Measurements from ENCODE around the gene B9D2.
"Not testable (repeated sequence)": the region's sequence is repeated elsewhere in the genome, so short reads cannot be mapped to it uniquely, and the experiment has no call there.

The B9D2 gene

DNA sequence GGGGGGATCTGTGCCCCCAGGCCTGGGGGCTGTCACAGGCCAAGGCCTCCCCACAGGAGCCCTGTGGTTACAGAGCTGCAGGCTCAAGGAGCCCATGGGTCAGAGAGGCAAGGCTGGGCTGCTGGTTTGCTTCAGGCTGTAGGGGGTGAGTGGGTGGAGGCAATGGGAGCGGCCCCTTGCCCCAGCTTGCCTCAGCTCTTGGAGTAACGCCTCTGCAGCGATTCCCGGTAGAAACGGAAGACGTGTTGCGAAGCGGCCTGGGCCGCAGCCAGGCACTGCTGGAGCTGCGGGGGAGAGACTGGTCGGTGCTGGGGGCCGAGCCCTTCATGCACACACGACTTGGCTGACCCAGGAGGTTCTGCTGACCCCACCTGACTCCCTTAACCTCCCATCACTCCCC lies 22.5 kb upstream of the B9D2 start:
- no peak for DNase-seq

DNA sequence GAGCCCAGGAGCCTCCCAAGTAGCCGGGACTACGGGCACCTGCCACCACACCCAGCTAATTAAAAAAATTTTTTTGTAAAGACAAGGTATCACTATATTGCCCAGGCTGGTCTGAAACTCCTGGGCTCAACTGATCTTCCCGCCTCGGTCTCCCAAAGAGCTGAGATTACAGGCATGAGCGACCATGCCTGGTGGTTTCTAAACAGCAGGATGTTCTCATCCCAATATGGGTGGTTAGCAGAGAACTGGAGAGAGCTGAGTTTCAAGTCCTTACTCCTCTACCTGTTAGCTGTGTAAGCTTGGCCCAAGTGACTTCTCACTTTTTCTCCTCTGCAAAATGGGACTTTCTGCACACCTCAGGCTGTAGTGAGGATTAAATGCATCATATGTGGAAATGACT lies 20.4 kb upstream of the B9D2 start:
- no peak for DNase-seq

DNA sequence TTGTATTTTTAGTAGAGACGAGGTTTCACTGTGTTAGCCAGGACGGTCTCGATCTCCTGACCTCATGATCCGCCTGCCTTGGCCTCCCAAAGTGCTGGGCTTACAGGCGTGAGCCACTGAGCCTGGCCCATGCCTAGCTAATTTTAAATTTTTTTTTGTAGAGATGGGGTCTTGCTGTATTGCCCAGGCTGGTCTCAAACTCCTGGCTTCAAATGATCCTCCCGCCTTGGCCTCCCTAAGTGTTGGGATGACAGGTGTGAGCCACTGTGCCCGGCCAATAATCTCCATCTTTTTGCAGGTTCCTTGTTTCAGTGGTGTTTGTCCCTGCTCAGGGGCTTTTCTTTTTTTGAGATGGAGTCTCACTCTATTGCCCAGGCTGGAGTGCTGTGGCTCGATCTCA lies 17.6 kb upstream of the B9D2 start:
- DNase-seq: not testable (repeated sequence)

DNA sequence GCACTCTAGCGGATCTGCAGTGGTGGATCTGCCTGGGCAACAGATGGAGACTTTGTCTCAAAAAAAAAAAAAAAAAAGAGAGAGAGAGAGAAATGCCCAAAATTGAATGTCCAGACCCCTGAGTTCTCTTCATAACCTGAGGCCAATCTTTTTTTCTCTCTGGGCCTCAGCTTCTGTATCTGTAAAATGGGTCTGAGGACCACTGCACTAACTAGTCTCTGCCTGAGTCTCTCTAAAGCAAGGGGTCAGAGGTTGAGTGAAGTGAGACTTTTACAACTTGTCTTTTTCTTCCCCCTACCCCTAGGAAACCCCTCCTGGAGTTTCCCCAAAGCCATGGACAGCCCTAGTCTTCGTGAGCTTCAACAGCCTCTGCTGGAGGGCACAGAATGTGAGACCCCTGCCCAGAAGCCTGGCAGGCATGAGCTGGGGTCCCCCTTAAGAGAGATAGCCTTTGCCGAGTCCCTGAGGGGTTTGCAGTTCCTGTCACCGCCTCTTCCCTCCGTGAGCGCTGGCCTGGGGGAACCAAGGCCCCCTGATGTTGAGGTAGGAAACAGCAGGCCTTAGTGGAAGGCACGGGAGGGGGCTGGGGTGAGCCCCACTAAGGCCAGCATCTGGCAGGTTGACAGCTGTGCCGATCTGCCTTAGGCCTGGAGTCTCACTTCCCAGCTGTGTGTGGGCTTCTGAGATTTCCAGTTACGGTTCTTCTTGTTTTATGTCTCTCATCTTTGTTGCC lies 14.2 kb upstream of the B9D2 start:
- no peak for DNase-seq

DNA sequence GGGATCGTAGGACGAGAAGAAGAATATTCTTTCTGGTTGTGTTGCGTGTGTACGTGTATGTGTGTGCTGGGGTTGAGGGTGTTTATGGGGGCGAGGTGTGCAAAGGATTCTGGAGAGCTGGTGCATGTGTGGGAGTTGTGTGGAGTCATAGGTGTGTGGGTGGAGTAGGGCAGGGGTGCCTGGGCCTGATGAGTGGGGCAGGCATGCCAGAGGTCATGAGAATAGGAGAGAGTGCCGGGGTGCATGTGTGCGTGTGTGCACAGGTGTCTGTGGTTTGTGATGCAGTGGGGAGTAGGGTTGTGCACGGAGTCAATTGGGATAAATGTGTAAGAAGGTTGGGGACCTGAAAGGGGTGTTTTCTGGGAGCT lies 13.0 kb upstream of the B9D2 start:
- DNase-seq: no peak

DNA sequence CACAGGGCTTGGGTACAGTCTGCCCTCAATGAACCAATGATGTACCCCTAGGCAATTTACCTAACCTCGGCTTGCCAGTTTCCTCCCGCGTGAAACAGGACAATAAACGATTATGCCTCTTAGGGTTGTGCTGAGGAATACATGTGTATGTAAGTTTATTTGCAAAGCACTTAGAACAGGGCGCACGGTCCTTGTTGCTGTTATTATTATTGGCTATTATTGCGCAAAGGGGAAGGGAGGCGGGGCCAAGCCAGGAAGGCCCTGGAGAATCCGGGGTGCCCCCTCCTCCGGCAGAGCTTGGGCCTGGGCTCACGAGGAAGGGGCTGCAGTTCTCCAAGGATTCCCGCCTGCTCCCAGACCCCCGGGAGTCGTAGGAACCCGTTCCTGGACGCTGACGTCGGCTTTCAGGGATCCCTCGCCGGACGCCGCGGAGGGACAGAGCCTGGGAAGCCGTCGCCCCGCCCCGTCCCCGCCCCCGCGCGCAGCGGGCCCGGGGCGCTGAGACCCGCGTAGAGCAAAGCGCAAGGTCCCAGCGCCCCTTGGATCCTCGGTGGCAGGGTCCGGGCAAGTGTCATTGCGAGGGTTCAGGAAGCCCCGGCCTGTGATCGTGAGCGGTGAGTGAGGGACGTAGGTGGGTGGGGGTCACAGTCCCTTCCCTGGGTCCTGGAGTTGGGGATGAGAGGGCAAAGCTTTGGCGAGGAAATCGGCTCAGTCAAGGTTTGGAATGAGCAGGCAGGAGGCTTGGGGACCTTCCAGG lies 12.5 kb upstream of the B9D2 start, which contains the start of gene TMEM91:
TMEM91 (plus strand) TSS at position 293 of the 757 bp plus-strand sequence. CDS start 1,777 bp downstream, outside the sequence.
- no peak for DNase-seq

DNA sequence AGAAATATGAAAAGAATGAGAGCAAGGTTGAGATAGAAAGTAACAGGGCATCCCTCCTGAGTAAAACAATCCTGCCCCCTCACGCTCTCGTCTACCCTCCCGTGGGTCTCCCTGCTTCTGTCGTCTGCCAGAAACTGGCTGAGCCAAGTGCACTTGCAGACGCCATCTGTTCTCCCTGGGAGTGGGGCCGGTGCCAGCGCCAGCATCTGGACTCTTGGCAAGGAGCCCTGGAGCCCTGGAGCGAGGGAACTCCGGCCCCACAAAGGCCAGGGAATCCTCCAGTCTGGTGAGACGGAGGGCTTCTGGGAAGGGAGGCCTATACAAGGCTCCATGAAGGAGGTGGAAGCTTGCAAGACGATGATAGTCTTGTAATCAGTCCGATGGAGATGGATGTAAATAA lies 10.0 kb upstream of the B9D2 start:
- peak; percentile 69 for DNase-seq

DNA sequence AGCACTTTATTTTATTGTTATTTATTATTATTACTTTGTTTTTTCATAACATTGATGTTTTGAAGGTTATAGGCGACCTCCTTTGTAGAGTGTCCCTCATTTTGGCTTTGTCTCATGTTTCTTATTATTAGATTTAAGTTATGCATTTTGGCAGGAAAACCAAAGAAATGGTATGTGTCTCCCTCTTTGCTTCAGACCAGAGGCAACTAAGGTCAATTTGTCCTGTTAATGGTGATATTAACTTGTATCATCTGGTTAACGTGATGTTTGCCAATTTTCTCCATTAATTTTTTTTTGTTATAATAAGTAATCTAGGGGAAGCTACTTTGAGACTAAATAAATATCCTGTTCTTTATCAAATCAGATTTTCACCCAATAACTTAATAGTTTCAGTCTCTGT lies 8.6 kb upstream of the B9D2 start:
- DNase-seq: no peak

DNA sequence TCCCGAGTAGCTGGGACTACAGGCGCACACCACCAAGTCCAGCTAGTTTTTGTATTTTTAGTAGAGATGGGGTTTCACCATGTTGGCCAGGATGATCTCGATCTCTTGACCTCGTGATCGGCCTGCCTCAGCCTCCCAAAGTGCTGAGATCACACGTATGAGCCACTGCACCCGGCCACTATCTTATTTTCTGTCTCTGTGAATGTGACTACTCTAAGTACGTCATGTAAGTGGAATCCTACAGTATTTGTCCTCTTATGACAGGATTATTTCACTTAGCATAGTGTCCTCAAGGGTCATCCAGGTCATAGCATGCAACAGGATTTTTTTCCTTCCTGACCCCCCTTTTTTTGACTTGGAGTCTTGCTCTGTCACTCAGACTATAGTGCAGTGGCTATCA lies 7.6 kb upstream of the B9D2 start:
- no peak for DNase-seq

DNA sequence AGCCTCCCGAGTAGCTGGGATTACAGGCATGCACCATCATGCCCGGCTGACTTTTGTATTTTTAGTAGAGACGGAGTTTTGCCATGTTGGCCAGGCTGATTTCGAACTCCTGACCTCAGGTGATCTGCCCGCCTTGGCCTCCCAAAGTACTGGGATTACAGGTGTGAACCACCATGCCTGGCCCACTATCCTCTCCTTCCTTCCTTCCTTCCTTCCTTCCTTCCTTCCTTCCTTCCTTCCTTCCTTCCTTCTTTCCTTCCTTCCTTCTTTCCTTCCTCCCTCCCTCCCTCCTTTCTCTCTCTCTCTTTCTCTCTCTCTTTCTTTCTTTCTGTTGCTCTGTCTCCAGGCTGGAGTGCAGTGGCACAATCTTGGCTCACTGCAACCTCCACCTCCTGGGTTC lies 7.2 kb upstream of the B9D2 start:
- not testable (repeated sequence) for DNase-seq

DNA sequence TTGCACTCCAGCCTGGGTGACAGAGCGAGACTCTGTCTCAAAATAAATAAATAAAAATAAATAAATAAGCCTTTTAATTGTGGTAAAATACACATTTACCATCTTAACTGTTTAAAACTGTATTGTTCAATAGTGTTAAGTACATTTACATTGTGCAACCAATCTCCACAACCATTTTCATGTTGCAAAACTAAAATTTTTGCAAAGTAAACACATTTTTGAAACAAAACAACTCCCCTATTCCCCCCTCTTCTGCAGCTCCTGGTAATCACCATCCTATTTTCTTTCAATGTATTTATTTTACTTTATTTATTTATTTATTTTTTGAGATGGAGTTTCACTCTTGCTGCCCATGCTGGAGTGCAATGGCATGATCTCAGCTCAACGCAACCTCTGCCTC lies 5.8 kb upstream of the B9D2 start:
- DNase-seq: no peak

DNA sequence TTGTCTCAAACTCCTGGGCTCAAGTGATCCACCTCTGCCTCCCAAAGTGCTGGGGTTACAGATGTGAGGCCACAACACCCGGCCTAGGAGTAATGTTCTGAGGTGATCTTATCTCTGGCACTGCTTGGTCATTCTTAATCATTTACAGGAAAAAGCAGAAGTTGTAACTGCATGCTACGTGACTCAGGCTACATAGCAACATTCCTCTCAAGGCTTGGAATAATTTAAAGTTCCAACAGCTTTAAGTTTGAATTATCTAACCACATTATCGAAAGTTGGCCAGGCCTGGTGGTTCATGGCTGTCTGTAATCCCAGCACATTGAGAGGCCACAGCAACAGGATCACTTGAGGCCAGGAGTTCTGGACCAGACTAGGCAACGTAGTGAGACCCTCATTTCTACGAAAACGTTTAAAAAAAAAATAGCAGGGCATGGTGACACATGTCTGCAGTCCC lies 3.9 kb upstream of the B9D2 start:
- no peak for DNase-seq

DNA sequence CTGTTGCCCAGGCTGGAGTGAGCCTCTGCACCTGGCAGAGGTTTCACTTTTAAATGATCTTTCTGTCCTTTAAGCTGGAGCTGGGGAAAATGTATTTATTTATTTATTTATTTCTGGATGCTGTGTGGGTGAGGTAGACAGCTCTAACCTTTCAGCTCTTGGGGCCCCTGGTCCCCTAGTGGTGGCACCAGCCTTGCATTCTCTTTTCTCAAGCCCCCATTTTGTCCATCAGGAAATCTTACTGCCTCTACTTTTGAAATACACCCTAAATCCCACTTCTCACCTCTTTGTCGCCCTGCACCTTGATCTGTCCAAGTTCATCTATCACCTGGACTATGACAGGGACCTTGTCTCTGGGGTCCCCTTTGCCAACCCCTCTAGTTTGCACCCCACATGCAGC lies 2.1 kb upstream of the B9D2 start:
- no peak for DNase-seq

DNA sequence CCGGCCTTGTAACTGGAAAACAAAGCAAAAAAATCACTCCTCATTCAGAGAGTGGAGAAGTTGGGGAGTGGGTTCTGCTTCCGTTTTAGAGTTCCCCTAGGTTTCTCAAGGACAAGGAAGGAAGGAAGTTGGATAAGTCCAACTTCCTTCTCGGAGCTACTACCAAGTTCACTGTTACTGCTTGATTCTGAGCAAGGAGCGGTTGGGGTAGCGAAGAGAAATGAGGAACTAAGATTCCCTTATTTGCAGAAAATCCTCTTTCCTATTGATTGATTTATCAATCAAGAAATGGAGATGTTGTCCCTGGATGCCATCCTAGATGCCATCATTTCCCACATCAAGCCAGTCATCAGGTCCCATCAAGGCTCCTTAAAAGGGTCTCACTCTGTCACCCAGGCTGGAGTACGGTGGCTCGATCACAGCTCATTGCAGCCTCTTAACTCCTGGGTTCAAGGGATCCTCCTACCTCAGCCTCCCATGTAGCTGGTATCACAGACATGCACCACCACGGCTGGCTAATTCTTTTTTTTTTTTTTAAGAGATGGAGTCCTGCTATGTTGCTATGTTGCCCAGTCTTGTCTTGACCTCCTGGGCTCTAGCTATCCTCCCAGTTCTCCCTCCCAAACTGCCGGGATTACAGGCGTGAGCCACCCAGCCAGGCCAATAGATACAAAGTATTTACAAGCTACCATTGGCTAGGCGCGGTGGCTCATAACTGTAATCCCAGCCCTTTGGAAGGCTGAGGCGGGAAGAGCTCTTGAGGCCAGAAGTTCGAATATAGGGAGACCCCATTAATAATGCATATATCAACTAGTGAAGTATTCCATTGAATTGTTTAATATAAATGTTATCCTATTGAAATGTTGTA lies 809 bp upstream of the B9D2 start:
- no peak for DNase-seq

DNA sequence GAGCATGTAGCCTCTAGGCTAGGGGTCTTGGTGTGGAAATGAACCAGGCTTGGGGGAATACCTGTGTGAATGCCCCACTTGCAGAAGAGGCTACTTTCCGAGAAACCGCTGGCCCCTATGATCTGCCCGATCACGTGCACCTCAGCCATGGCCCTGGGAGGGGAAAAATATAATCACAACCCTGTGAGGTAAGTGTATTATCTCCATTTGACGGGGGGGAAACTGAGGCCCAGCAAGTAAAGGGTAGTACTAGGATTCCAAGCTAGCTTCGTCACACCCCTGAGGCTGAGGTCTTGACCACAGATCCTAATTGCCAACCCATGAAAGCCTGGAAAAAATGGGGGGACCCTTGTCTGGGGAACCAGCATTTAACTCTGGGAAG lies 587 bp downstream of the B9D2 start:
- DNase-seq: no peak

DNA sequence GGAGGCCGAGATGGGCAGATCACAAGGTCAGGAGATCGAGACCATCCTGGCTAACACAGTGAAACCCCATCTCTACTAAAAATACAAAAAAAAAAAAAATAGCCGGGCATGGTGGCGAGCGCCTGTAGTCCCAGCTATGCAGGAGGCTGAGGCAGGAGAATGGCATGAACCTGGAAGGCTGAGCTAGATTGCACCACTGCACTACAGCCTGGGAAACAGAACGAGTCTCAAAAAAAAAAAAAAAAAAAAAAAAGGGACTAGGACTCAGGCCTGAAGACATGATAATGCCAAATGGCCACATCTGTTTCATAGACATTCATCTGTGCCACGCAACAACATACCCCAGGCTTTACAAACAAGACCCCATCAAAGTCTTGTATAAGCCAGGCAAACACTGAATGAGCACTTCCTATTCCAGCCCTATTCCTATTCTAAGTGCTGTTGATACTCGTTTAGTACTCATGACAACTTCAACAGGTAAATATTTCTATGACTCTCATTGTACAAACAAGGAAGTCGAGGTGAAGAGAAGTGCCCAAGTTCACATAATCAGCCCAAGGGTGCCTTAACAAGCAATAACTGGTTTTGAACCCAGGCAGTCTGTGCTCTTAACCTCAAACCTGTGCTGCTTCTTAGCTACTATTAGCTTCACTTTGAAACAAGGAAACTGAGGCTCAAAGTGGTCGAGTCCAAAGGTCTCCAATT lies 1.7 kb downstream of the B9D2 start:
- no peak for DNase-seq

DNA sequence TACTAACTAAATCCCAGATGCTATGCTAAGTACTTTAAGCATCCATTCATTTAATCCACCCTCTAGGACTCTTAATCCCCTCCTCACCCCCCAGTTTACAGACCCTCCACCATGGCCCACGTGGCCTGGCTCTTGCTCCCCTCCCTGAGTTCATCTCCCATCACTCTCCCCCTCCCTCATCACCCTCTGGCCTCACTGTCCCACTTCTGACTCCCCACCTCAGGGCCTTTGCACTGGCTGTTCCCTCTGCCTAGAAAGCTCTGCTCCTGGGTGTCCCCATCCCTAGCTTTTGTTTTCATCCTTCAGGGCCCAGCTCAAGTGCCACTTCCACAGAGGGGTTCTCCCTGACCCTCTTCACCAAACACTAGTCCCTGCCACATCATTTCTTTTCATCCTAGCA lies 4.2 kb downstream of the B9D2 start:
- no peak for DNase-seq

DNA sequence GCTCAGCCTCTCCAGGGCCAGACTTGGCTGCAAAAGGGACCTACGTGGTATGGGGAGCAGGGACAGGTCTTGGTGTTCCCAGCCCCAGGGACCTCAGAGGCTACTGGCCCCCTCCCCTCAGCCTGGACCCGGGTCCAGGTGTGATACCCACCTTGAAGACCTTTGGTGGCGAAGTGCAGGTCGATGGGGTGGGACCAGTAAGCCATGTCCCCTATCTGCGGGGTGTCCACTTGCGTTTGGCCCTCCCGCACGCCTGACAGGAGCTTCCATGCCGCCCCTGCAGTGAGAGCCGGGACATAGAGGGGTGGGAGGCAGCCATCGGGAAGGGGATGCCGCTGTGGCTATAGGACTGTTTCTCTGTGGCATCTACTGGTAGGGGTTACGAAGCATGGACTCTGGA lies 6.2 kb downstream of the B9D2 start:
- no peak for DNase-seq

DNA sequence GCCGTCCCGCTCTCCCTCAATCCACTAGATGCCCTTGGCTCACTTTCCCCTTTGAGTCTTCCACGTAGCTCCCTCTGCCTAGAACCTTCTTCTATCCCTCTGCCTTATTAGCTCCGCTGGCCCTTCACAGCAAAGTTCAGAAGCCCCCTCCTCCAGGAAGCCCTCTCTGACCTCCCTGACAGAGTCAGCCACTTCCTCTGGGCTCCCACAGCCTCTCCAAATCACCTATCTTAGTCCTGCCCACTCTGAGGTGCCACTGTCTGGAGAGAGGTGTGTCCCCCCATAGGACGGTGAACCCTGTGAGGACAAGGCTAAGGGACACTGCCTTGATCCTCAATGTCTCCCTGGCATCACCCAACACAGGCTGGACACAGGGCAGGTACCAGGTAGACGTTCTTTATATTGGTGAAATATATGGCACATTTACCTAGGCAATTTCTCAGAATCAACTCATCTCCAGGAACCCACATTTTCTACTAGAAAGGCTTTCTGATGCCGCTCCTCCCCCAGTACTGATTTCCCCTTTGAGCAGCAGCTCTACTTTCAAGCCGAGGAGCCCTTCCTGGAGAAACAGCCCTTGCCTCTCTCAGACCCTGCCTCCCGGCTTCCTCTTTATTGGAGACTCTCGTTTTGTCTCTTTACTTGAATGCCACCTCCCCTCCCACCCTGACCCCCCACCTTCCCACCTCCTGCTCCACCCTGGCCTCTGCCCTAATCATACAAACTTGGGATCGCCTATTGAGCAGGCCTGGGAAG lies 6.8 kb downstream of the B9D2 start:
- DNase-seq: no peak

DNA sequence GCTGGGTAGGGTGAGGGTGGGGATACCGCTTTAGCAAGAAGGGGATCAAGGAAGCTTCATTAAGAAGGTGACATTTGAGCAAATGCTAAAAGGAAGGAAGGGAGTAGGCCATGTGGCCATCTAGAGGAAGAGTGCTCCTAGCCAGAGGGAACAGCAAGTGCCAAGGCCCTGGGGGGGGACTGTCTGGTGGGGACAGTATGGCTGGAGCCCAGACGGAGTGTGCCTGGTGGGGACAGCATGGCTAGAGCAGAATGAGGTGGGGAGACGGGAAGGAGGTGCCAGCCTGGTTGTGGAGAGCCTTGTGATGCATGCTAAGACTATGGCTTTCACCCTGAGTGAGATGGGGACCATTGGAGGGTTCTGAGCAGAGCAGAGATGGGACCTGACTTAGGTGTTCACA lies 8.1 kb downstream of the B9D2 start:
- no peak for DNase-seq

DNA sequence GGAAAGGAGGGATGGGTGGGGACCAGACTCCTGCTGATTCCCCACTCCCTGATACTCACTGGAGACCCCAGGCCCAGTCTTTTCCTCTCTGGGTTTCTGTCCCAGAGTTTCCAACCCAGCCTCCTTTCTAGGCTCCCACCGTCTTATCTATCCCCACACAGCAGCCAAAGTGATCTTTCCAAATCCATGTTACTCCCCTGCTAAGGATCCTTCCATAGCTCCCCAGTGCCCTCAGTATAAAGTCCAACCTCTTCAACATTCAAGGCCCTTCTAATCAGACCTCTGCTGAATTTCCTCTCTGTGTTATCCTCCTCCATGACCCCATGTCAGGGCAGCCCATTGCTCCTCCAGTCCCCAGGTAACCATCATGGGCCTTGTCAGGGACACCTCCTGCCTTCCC lies 8.9 kb downstream of the B9D2 start:
- DNase-seq: no peak

DNA sequence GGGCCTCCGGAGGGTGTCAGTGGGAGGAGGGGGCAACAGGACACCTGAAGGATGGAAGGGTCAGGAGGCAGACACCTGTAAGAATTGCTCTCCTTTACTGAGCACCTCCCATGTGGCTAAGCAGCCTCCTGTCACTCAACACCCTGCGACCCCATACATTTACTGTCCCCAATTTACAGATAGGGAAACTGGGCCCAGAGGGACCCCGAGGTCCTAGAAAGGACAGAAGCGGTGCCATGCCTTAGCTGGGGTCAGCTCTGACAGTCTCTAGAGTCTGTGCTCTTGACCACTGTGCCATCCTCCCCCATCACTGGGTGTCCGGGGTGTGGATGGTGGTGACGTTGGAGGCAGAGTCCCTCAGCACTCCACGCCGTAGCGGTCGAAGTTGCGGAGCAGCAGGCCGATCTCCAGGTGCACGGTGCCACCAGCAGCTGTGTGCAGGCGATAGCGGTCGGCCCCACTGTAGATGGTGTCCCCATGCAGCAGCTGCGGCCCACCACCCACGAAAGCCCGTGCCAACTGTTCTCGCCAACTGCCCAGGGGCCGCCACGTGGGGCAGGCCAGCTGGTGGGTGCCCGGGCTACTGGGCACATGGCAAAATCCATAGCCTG lies 9.5 kb downstream of the B9D2 start:
- no peak for DNase-seq
